HG03520 (cell line): Measurements from ENCODE around the gene ZNF341.
A peak's percentile ranks its signal among the peaks of the same experiment; 100 is the strongest.
"Not testable (repeated sequence)": the region's sequence is repeated elsewhere in the genome, so short reads cannot be mapped to it uniquely, and the experiment has no call there.

ENCODE experiments used
- ATAC-seq: cut with Tn5 transposase; IDR thresholded peaks from one replicate; pipeline ENCODE4 v1.9.1; 2021; ENCODE audit warnings: mild to moderate bottlenecking, moderate library complexity; ENCODE audit not compliant: unreplicated experiment

ZNF341 gene

GRCh38 chr20:33791959-33792597 is 60.3 kb downstream of the ZNF341 start:
- ATAC-seq = no peak

GRCh38 chr20:33792598-33792989 is 60.8 kb downstream of the ZNF341 start:
- ATAC-seq = not testable (repeated sequence)

- no peak for ATAC-seq
Measured at GRCh38 chr20:33793011-33793931, 61.5 kb downstream of the ZNF341 start.

- no peak for ATAC-seq
Measured at GRCh38 chr20:33796263-33796906, 64.6 kb downstream of the ZNF341 start.

- ATAC-seq = no peak
Measured at GRCh38 chr20:33796907-33797544, 65.2 kb downstream of the ZNF341 start.

GRCh38 chr20:33798444-33798843 is 66.6 kb downstream of the ZNF341 start:
- no peak for ATAC-seq

GRCh38 chr20:33803921-33804337 is 72.1 kb downstream of the ZNF341 start:
- no peak for ATAC-seq

- no peak for ATAC-seq
Measured at GRCh38 chr20:33808388-33808787, 76.6 kb downstream of the ZNF341 start.

GRCh38 chr20:33810259-33810658 is 78.5 kb downstream of the ZNF341 start:
- ATAC-seq = no peak

- ATAC-seq = peak; percentile 95
Measured at GRCh38 chr20:33810885-33811775, 79.3 kb downstream of the ZNF341 start, which contains the start of gene CHMP4B. Gene CHMP4B, plus strand, starts transcription at chr20:33811348. Its CDS starts 121 bp downstream, at chr20:33811469.

GRCh38 chr20:33811776-33812151 is 80.0 kb downstream of the ZNF341 start:
- ATAC-seq = no peak

GRCh38 chr20:33812152-33812849 is 80.5 kb downstream of the ZNF341 start:
- no peak for ATAC-seq

- no peak for ATAC-seq
Measured at GRCh38 chr20:33812908-33813462, 81.2 kb downstream of the ZNF341 start.

GRCh38 chr20:33814238-33814712 is 82.5 kb downstream of the ZNF341 start:
- ATAC-seq = no peak

- no peak for ATAC-seq
Measured at GRCh38 chr20:33815671-33816070, 83.9 kb downstream of the ZNF341 start.

- no peak for ATAC-seq
Measured at GRCh38 chr20:33816191-33816590, 84.4 kb downstream of the ZNF341 start.

GRCh38 chr20:33817411-33817810 is 85.6 kb downstream of the ZNF341 start:
- no peak for ATAC-seq

GRCh38 chr20:33819456-33819855 is 87.7 kb downstream of the ZNF341 start:
- no peak for ATAC-seq

- ATAC-seq = no peak
Measured at GRCh38 chr20:33820362-33820761, 88.6 kb downstream of the ZNF341 start.
